Effector memory CD4-positive, alpha-beta T cell (primary cell): Measurements from ENCODE around the gene UBE2S.

Source experiments
- DNase-seq, 3 donors: peaks; one replicate each; pipeline ENCODE4 v3.0.0-alpha.2; 2020
- H3K27ac ChIP-seq: 2 replicates; pipeline ENCODE4 v1.7.0; 2013; ENCODE audit warnings: mild to moderate bottlenecking, low read length, moderate library complexity; ENCODE audit not compliant: insufficient read depth, poor library complexity, severe bottlenecking
- H3K27me3 ChIP-seq: replicated peaks from 2 replicates; pipeline ENCODE4 v1.7.0; 2013; ENCODE audit warnings: mild to moderate bottlenecking, low read length; ENCODE audit not compliant: insufficient read depth, control insufficient read depth, poor library complexity, severe bottlenecking
- H3K36me3 ChIP-seq: 2 replicates; pipeline ENCODE4 v1.7.0; 2013; ENCODE audit warnings: mild to moderate bottlenecking, low read length, moderate library complexity; ENCODE audit not compliant: control insufficient read depth, insufficient read depth
- H3K4me1 ChIP-seq: 2 replicates; pipeline ENCODE4 v1.7.0; 2013; ENCODE audit warnings: low read length, mild to moderate bottlenecking; ENCODE audit not compliant: control insufficient read depth, insufficient read depth, poor library complexity, severe bottlenecking
- H3K4me3 ChIP-seq: 2 replicates; pipeline ENCODE4 v1.7.0; 2013; ENCODE audit warnings: low read length, low read depth, mild to moderate bottlenecking; ENCODE audit not compliant: insufficient read depth, poor library complexity, severe bottlenecking
- H3K9me3 ChIP-seq: 2 replicates; pipeline ENCODE4 v1.7.0; 2013; ENCODE audit warnings: mild to moderate bottlenecking, low read length, moderate library complexity; ENCODE audit not compliant: control insufficient read depth

The UBE2S gene

DNA sequence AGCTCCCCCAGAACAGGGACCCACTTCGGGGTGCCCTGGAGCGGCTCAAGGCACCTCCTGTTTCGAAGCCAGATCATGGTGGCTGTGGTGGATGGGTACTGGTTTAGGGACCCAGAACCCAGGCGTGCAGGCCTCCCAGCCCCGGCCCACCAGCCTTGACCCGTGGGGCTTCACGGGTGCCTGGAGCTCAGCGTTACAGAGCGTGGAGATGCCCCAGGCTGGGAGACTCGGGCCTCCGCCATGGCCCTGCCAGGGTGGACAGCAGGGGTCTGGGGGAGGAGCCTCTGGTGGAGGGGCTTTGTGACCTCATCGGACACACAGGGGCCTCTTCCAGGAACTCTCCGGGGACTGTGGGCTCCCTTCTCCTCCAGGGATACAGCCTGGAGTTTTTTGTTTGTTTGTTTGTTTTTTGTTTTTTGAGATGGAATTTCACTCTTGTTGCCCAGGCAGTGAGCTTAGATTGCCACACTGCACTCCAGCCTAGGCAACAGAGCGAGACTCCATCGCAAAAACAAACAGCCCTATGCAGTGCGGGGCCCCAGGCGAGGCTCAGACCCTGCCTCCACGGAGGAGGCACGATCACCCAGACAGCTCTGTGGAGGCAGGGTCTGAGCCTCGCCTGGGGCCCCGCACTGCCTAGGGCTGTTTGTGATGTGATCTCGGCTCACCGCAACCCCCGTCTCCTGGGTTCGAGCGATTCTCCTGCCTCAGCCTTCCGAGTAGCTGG is 44.4 kb downstream of the UBE2S start, which contains the start of gene GARIN5B:
Gene GARIN5B, minus strand, starts transcription at position 271 of the 727 bp plus-strand sequence. Its CDS starts 194 bp downstream, at position 77.
- Histone ChIP-seq H3K27ac (no peak within 1 kb of the TSS), H3K4me1 (no peaks in the 10 kb centered on the region), H3K36me3 (no peaks in the 10 kb centered on the region), H3K27me3 (peaks cover 3% of the 10 kb centered on the region), H3K9me3 (no peaks in the 10 kb centered on the region), H3K4me3 (no peak within 1 kb of the TSS)
- no peak for DNase-seq

DNA sequence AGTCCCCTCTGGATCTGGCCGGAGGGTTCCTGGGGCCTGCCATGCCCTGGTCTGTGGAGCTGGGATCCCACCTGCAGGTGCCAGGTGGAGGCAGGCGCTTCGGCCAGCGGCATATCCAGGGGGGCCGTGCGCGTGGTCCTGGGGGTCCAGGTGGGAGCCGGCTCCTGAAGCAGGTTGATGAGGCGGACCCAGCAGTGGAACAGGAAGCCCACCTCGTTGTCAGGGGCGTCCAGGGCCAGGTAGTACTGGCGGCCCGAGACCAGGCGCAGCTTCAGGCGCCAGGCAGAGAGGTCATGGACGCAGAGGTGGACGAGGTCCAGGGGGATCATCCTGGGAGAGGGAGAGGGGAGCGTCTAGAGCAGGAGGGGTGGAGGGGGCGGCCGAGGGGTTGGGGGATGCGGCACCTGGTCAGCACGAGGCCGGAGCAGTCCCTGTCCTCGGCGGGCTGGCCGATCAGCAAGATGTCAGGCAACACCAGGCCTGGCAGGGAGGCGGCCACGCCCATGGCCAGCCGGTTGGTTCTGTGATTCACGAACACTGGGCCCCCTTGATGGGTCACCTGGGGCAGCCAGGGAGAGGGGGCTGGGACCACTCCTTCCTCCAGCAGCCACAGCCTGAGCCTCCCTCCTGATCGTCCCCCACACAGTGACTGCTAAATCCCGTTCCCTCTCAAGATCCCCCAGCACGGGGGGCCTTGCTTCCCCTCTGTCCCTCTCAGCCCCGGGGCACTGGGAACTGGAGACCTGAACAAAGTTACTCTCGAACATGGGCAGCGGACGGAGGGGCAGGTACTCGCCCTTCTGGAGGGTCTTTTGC is 45.2 kb downstream of the UBE2S start:
- no peak overlapping the region for H3K4me3 ChIP-seq
- no peaks in the 10 kb centered on the region for H3K9me3 ChIP-seq
- H3K4me1 ChIP-seq = no peaks in the 10 kb centered on the region
- no peaks in the 10 kb centered on the region for H3K27me3 ChIP-seq
- no peaks in the 10 kb centered on the region for H3K36me3 ChIP-seq
- DNase-seq = no peak
- H3K27ac ChIP-seq = no peak overlapping the region

DNA sequence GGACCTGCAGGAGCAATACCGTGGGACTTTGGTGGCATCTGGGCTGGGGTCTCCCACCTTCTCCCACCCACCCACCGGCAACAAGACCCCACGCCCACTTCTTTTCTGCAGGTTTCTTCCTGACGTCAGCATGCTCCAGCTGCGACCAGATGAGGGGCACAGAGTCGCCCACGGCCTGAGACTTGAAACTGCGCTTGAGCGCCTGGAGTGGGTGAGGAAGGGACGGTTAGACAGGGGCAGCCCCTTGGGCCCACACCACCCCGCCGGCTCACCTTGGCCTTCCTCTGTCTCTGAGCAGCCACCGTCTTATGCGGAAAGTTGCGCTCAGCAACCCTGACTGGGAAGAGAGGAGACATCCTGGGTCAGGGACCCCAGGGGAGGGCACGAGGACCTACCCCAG is 46.7 kb downstream of the UBE2S start:
- Histone ChIP-seq H3K4me1 (no peaks in the 10 kb centered on the region), H3K27me3 (no peaks in the 10 kb centered on the region), H3K4me3 (no peak overlapping the region), H3K9me3 (no peaks in the 10 kb centered on the region), H3K27ac (no peak overlapping the region), H3K36me3 (no peaks in the 10 kb centered on the region)
- no peak for DNase-seq

DNA sequence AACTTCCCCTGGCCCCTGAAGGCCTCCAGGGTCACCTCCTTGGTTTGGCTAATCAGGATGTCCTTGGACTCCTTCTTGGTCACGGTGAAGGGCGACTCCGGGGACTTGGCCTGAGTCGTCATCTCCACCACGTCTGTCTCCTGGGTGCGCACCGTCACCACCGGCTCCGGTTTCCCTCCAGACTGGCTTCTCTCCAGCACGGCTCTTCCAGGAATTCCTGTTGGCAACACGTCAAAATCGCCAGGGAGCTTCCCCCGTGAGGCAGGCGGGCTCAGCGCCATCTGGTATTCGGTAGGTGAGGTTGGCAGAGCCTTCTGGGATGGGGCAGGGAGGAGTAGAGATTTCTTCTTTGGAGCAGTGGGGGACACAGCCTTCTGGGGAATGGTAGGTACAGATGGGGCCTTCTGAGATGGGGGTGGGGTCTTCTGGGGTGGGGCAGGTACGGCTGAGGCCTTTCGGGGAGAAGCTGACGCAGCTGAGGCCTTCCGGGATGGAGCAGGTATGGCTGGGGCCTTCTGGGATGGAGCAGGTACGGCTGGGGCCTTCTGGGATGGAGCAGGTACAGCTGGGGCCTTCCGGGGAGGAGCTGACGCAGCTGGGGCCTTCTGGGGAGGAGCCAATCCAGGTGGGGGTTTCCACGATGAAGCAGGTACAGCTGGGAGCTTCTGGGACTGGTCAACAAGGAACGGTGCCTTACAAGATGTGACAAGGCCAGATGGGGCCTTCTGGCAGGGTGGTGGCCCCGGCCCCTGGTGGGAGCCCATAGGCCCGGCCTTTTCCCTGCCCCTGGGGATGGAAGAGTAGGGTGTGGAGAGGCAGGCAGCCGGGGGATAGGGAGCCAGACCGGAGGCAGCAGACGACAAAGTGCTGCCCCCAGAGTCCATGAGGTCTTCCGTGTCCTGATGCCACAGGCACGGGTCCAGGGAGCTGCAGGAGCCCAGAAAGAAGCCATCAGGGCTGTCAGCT is 48.4 kb downstream of the UBE2S start:
- H3K9me3 ChIP-seq = no peaks in the 10 kb centered on the region
- DNase-seq = no peak
- H3K4me1 ChIP-seq = peaks cover 5% of the 10 kb centered on the region
- H3K27ac ChIP-seq = no peak overlapping the region
- H3K36me3 ChIP-seq = no peaks in the 10 kb centered on the region
- no peak overlapping the region for H3K4me3 ChIP-seq
- peaks cover 6% of the 10 kb centered on the region for H3K27me3 ChIP-seq

DNA sequence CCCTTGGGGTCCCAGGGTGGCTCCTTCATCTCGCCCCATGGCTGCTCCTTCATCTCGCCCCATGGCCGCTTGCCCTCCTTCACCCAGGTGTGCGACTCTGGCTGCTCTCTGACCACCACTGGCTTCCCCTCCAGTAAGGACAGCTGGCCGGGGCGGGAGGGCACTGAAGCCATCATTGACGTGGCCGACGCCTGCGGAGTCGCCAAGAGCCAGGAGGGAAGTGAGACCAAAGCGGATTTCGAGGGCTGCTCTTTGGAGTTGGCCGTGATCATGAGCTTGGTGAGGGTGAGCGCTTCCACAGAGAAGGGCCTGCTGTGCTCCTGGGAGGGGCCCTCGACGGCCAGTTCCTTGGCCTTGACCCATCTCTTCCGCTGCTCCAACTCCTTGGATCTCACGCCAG is 49.1 kb downstream of the UBE2S start:
- H3K9me3 ChIP-seq = no peaks in the 10 kb centered on the region
- H3K4me1 ChIP-seq = peaks cover 12% of the 10 kb centered on the region
- H3K27ac ChIP-seq = no peak overlapping the region
- no peak for DNase-seq
- no peaks in the 10 kb centered on the region for H3K36me3 ChIP-seq
- no peak overlapping the region for H3K4me3 ChIP-seq
- H3K27me3 ChIP-seq = peaks cover 13% of the 10 kb centered on the region

DNA sequence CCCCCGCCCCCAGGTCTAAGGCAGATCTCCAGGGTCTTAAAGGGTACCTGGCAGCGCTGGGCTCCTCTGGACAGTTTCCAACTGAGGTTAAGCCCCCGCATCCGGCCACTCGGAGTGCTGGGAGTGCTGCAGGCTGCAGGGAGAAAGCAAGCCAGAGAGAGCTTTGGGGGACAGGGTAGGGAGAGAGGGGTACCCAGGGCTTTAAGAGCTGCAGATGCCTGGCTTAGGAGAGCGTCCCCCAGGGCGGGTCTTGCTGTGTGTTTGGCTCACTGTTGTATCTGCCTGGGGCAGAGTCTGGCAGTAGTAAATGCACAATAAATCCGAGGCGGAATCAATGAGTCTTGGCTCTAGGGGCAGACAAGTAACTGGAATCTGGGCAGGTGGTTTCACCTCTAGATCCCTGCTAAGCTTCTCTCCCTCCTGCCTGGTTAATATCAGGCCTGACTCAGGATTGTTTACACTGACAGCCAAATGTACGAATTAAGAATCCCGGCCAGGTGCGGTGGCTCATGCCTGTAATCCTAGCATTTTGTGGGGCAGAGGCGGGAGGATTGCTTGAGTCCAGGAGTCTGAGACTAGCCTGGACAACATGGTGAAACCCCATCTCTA is 52.3 kb downstream of the UBE2S start:
- Histone ChIP-seq H3K4me1 (peaks cover 21% of the 10 kb centered on the region), H3K27me3 (peaks cover 21% of the 10 kb centered on the region), H3K9me3 (no peaks in the 10 kb centered on the region), H3K27ac (no peak overlapping the region), H3K36me3 (no peaks in the 10 kb centered on the region), H3K4me3 (no peak overlapping the region)
- no peak for DNase-seq

DNA sequence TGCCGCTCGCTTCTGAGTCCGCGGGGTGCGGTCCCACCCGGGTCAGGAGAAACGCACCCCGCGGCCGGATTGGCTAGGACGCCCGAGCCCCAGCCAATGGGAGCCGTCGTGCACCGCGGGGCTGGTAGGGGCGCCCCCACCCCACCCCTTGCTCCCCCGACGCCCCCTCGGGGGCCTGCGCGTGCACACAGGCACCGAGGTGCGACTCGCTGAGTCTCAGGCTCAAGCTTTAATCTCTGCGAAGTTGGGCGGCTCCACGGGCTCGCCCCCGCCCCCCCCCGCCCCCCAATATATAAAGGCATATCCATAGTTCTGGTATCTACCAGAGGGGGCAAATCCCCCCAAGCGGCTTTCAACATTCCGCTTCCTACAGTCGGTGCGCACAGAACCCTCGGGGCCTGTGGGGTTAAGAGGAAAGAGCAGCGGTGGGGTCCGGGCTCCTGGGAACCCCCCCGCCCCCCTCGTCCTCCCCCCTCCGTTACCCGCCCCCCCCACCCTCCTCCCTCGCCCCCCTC is 52.8 kb downstream of the UBE2S start, which contains the start of gene COX6B2:
Gene COX6B2, minus strand, starts transcription at position 22 of the 515 bp plus-strand sequence. CDS start 198 bp downstream, outside the sequence.
- H3K27ac ChIP-seq = no peak within 1 kb of the TSS
- H3K9me3 ChIP-seq = no peaks in the 10 kb centered on the region
- DNase-seq = no peak
- H3K27me3 ChIP-seq = peaks cover 21% of the 10 kb centered on the region
- no peaks in the 10 kb centered on the region for H3K36me3 ChIP-seq
- peaks cover 21% of the 10 kb centered on the region for H3K4me1 ChIP-seq
- peak within 1 kb of the TSS; percentile 52 for H3K4me3 ChIP-seq

DNA sequence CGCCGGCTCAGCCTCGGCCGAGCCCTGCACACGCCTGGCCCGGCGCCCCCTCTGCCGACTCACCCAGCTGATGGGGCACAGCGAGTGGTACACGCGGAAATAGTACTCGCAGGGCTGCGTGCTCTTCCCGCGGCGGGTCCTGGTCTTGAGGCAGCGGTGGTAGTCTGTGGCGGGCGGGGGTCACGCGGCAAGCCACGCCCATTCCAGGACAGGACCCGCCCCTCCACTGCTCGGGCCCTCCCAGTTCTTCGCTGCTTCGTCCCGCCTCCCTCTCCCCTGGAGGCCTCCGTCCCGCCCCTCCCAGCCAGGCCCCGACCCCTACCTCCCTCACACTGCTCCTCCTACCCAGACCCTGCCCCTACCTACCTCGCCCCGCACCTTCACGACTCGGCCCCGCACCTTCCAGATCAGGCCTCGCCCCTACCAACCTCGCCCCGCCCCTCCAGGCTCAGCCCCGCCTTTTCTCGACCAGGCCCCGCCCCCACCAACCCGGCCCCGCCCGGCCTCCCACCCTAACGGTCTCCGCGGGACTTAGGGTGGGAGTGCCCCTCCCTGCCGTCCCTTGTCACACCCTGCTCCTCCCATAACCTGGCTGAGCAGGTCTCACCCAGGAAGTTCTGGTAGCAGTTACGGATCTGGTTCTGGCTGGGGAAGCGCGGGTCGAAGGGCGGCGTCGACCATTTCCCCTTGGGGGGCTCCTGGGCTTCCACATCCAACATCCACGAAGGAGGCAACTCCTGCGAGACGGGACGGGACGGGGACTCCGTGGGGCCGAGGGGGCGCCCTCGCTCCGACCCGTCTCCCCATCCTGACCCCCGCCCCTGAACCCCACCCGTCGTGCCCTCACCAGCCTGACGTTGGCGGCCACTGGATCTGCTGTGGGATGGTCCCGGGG is 53.5 kb downstream of the UBE2S start:
- peak overlapping the region; percentile 52 for H3K4me3 ChIP-seq
- no peaks in the 10 kb centered on the region for H3K9me3 ChIP-seq
- peaks cover 21% of the 10 kb centered on the region for H3K4me1 ChIP-seq
- peak; percentile 51 to 71 (median 66) for DNase-seq
- peaks cover 21% of the 10 kb centered on the region for H3K27me3 ChIP-seq
- no peak overlapping the region for H3K27ac ChIP-seq
- no peaks in the 10 kb centered on the region for H3K36me3 ChIP-seq
